B cell (primary cell): ENCODE data around the gene NUP214. TPM values are rescaled to one million over a fixed set of nuclear protein-coding genes. Genes with fewer than 3 reads are reported as not detected.

ENCODE experiments used
- ATAC-seq: fragments of 200-7000 bp; cut with Tn5 transposase; one replicate; pipeline ENCODE4 v1.10.0; 2021; ENCODE audit warnings: low read depth, mild to moderate bottlenecking, moderate number of reproducible peaks, moderate library complexity
- CTCF ChIA-PET: fragments of 350-600 bp; sonication (Branson Sonifier 250); formaldehyde crosslinking; loops from one replicate; lab custom pipeline; 2021; ENCODE audit warnings: antibody characterized with exemption, inconsistent platforms; lab: Charles Lee
- POLR2A ChIA-PET: fragments of 350-600 bp; sonication (Branson Sonifier 250); formaldehyde crosslinking; loops from one replicate; lab custom pipeline; 2021; ENCODE audit warnings: antibody characterized with exemption; lab: Charles Lee
- DNase-seq: peaks from one replicate; pipeline ENCODE4 v3.0.0; 2013
- H2AFZ ChIP-seq: 2 replicates; pipeline ENCODE4 v1.6.1; 2012; ENCODE audit warnings: mild to moderate bottlenecking, low read depth, low read length; ENCODE audit not compliant: insufficient read depth, poor library complexity, severe bottlenecking
- H3K27ac ChIP-seq, 2 donors: 1 replicate in 1 of 2; 2 replicates in 1 of 2; pipeline ENCODE4 v1.5.1; 2012 to 2013; ENCODE audit warnings: low read length in 2 of 2, mild to moderate bottlenecking in 2 of 2, moderate library complexity in 1 of 2
- H3K27me3 ChIP-seq, 4 experiments: fragments of 200-600 bp in 1 of 4; sonication (generic) in 1 of 4; replicated peaks in 1 of 4; 1 replicate in 2 of 4; 2 replicates in 2 of 4; pipeline versions ENCODE4 v1.6.1 to v1.7.0; 2013 to 2016; ENCODE audit warnings: low read length in 3 of 4, mild to moderate bottlenecking in 2 of 4, mixed read lengths in 1 of 4, moderate library complexity in 1 of 4; ENCODE audit not compliant: insufficient read depth in 4 of 4, control insufficient read depth in 3 of 4; ENCODE audit errors: control extremely low read depth in 1 of 4
- H3K36me3 ChIP-seq, 2 experiments: replicated peaks in 1 of 2; 1 replicate in 1 of 2; 2 replicates in 1 of 2; pipeline versions ENCODE4 v1.6.1 to v1.7.1; 2013; ENCODE audit warnings: low read length in 1 of 2; ENCODE audit not compliant: insufficient read depth in 2 of 2, control insufficient read depth in 1 of 2; ENCODE audit errors: control extremely low read depth in 1 of 2, extremely low read depth in 1 of 2
- H3K4me1 ChIP-seq, 2 donors: fragments of 200-600 bp in 1 of 2; sonication (generic) in 1 of 2; 1 replicate in 1 of 2; 2 replicates in 1 of 2; pipeline versions ENCODE4 v1.5.1 to v1.6.1; 2013 to 2017; ENCODE audit warnings: low read length in 2 of 2; ENCODE audit not compliant: control insufficient read depth in 2 of 2, insufficient read depth in 2 of 2
- H3K4me2 ChIP-seq: replicated peaks from 2 replicates; pipeline ENCODE3; 2012; ENCODE audit warnings: mild to moderate bottlenecking, low read depth, low read length; ENCODE audit not compliant: poor library complexity, severe bottlenecking
- H3K4me3 ChIP-seq, 5 experiments: fragments of 200-600 bp in 1 of 5; sonication (generic) in 1 of 5; 1 replicate in 3 of 5; 2 replicates in 2 of 5; pipeline versions ENCODE4 v1.5.1 to v1.7.0; 2011 to 2016; ENCODE audit warnings: low read length in 4 of 5, mild to moderate bottlenecking in 4 of 5, low read depth in 2 of 5, control low read depth in 1 of 5, moderate library complexity in 1 of 5; ENCODE audit not compliant: insufficient read depth in 1 of 5; ENCODE audit errors: control extremely low read depth in 1 of 5, extremely low read depth in 1 of 5
- H3K79me2 ChIP-seq: fragments of 200-600 bp; sonication (generic); one replicate; pipeline ENCODE4 v1.6.0; 2016; ENCODE audit warnings: low read length; ENCODE audit not compliant: control insufficient read depth, insufficient read depth
- H3K9ac ChIP-seq: fragments of 200-600 bp; sonication (generic); 2 replicates; pipeline ENCODE4 v1.6.1; 2017; ENCODE audit warnings: mild to moderate bottlenecking, low read length, moderate library complexity
- H3K9me3 ChIP-seq, 3 donors: one replicate each; pipeline versions ENCODE4 v1.6.1 to v1.7.1; 2013; ENCODE audit warnings: low read length in 2 of 3; ENCODE audit not compliant: control insufficient read depth in 2 of 3, insufficient read depth in 1 of 3; ENCODE audit errors: control extremely low read depth in 1 of 3
- H4K20me1 ChIP-seq: 2 replicates; pipeline ENCODE4 v1.6.0; 2012; ENCODE audit warnings: mild to moderate bottlenecking, low read length; ENCODE audit not compliant: insufficient read depth, control insufficient read depth, poor library complexity, severe bottlenecking
- H3K27ac Mint-ChIP-seq: one replicate; pipeline ENCODE4 v1.8.0; 2021; ENCODE audit warnings: mixed read lengths
- H3K27me3 Mint-ChIP-seq: one replicate; pipeline ENCODE4 v1.8.0; 2021; ENCODE audit warnings: mixed read lengths
- H3K4me1 Mint-ChIP-seq: one replicate; pipeline ENCODE4 v1.8.0; 2021; ENCODE audit warnings: mixed read lengths
- H3K4me3 Mint-ChIP-seq: one replicate; pipeline ENCODE4 v1.8.0; 2021; ENCODE audit warnings: mixed read lengths
- H3K9me3 Mint-ChIP-seq: one replicate; pipeline ENCODE4 v1.8.0; 2022; ENCODE audit warnings: mixed read lengths; ENCODE audit not compliant: insufficient read depth
- CTCF ChIP-seq: fragments of 200-600 bp; IDR thresholded peaks from one replicate; pipeline ENCODE4 v1.8.0; 2022; ENCODE audit warnings: antibody characterized with exemption, mild to moderate bottlenecking
- EZH2 ChIP-seq: IDR thresholded peaks from 2 replicates; pipeline ENCODE4 v1.6.1; 2012; ENCODE audit warnings: borderline replicate concordance, low read depth, mild to moderate bottlenecking, moderate library complexity, low read length; ENCODE audit not compliant: insufficient read depth, poor library complexity, severe bottlenecking
- WGBS: methylation state at CpG from one replicate; pipeline ENCODE4 v1.1.5; 2013; ENCODE audit warnings: missing lambda C conversion rate; ENCODE audit not compliant: insufficient coverage; 5-methylcytosine and 5-hydroxymethylcytosine counted together
- intact Hi-C: fragments of 100-400 bp; cut with micrococcal nuclease; formaldehyde crosslinking; loops from one replicate; pipeline ENCODE4 v1.10.0; 2022
- polyA plus RNA-seq: library from polyadenylated mRNA; depleted of rRNA; stranded (reverse); fragments of >200 nt; gene quantifications from 2 replicates; pipeline ENCODE4 v1.2.3, GENCODE V29; 2012
- total RNA-seq, 2 donors: library from RNA; stranded (reverse); fragments of 120-200 nt in 1 of 2; gene quantifications; 1 replicate in 1 of 2; 2 replicates in 1 of 2; pipeline versions ENCODE4 v1.2.3 to v1.2.4, GENCODE V29; 2013 to 2022

NUP214 gene
- total and polyA plus RNA-seq, 2 donors (not counting 1 experiment from before 2014, with no cell fraction given): 19.0 to 94.6 TPM

GRCh38 chr9:131105952-131106351, 19.4 kb upstream of the NUP214 start:
- no peak overlapping the region for H3K9ac ChIP-seq
- H3K79me2 ChIP-seq: no peaks in the 10 kb centered on the region
- no peak for DNase-seq
- H3K9me3 Mint-ChIP-seq: no peaks in the 10 kb centered on the region
- no peaks in the 10 kb centered on the region for H4K20me1 ChIP-seq
- CTCF ChIA-PET: no interaction called here
- H3K27ac Mint-ChIP-seq: no peak overlapping the region
- no peaks in the 10 kb centered on the region for H3K4me1 Mint-ChIP-seq
- no peaks in the 10 kb centered on the region for H3K36me3 ChIP-seq
- no peaks in the 10 kb centered on the region for H3K27me3 ChIP-seq
- peaks cover 6% of the 10 kb centered on the region for H3K27me3 Mint-ChIP-seq
- POLR2A ChIA-PET: no interaction called here
- no peak overlapping the region for H2AFZ ChIP-seq
- TF ChIP-seq CTCF (no peak), EZH2 (no peak)
- H3K9me3 ChIP-seq: no peaks in the 10 kb centered on the region
- H3K4me3 Mint-ChIP-seq: no peak overlapping the region
- intact Hi-C loops: no loop called here
- H3K4me3 ChIP-seq: no peak overlapping the region
- H3K27ac ChIP-seq: no peak overlapping the region
- no peak for ATAC-seq
- 96% methylated on average over 4 of the region's 8 CpGs for WGBS
- no peaks in the 10 kb centered on the region for H3K4me1 ChIP-seq
- H3K4me2 ChIP-seq: no peak overlapping the region

GRCh38 chr9:131107760-131108159, 17.6 kb upstream of the NUP214 start:
- POLR2A ChIA-PET: no interaction called here
- no peaks in the 10 kb centered on the region for H3K27me3 ChIP-seq
- no peak for DNase-seq
- no peaks in the 10 kb centered on the region for H3K9me3 Mint-ChIP-seq
- H3K4me1 ChIP-seq: no peaks in the 10 kb centered on the region
- no peaks in the 10 kb centered on the region for H3K79me2 ChIP-seq
- H3K4me2 ChIP-seq: no peak overlapping the region
- TF ChIP-seq EZH2 (no peak), CTCF (no peak)
- H3K27ac ChIP-seq: no peak overlapping the region
- no peak overlapping the region for H3K27ac Mint-ChIP-seq
- H3K36me3 ChIP-seq: no peaks in the 10 kb centered on the region
- WGBS: 81% methylated on average over 8 of the region's 8 CpGs
- H3K4me3 Mint-ChIP-seq: no peak overlapping the region
- H3K27me3 Mint-ChIP-seq: peaks cover 6% of the 10 kb centered on the region
- H4K20me1 ChIP-seq: no peaks in the 10 kb centered on the region
- intact Hi-C loops: no loop called here
- no peaks in the 10 kb centered on the region for H3K9me3 ChIP-seq
- H2AFZ ChIP-seq: no peak overlapping the region
- no peaks in the 10 kb centered on the region for H3K4me1 Mint-ChIP-seq
- CTCF ChIA-PET: interaction anchor here (0.7 kb wide), 1 partner anchor 873 kb away, joined by 3 read pairs; no protein-coding TSS in a partner anchor
- no peak overlapping the region for H3K9ac ChIP-seq
- no peak for ATAC-seq
- no peak overlapping the region for H3K4me3 ChIP-seq
